NCI-H226 (cell line): Measurements from ENCODE around the gene HOXC12.

Source experiments
- DNase-seq: peaks from one replicate; pipeline ENCODE4 v3.0.0-alpha.2; 2015

Gene HOXC12

DNA sequence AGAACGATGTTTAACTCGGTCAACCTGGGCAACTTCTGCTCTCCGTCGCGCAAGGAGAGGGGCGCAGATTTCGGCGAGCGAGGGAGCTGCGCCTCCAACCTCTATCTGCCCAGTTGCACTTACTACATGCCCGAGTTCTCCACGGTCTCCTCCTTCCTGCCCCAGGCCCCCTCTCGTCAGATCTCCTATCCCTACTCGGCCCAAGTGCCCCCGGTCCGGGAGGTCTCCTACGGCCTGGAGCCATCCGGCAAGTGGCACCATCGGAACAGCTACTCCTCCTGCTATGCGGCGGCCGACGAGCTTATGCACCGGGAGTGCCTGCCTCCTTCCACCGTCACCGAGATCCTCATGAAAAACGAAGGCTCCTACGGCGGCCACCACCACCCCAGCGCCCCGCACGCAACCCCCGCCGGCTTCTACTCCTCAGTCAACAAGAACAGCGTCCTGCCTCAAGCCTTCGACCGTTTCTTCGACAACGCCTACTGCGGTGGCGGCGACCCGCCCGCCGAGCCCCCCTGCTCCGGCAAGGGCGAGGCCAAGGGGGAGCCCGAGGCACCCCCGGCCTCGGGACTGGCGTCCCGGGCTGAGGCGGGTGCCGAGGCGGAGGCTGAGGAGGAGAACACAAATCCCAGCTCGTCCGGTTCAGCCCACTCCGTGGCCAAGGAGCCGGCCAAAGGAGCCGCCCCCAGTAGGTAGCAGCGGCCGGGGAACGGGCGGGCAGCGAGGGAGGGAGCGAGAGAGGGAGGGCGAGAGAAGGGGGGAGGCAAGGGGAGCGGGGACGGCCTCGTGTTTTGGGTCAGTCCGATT, 18.7 kb downstream of the HOXC12 start:
- DNase-seq: no peak

DNA sequence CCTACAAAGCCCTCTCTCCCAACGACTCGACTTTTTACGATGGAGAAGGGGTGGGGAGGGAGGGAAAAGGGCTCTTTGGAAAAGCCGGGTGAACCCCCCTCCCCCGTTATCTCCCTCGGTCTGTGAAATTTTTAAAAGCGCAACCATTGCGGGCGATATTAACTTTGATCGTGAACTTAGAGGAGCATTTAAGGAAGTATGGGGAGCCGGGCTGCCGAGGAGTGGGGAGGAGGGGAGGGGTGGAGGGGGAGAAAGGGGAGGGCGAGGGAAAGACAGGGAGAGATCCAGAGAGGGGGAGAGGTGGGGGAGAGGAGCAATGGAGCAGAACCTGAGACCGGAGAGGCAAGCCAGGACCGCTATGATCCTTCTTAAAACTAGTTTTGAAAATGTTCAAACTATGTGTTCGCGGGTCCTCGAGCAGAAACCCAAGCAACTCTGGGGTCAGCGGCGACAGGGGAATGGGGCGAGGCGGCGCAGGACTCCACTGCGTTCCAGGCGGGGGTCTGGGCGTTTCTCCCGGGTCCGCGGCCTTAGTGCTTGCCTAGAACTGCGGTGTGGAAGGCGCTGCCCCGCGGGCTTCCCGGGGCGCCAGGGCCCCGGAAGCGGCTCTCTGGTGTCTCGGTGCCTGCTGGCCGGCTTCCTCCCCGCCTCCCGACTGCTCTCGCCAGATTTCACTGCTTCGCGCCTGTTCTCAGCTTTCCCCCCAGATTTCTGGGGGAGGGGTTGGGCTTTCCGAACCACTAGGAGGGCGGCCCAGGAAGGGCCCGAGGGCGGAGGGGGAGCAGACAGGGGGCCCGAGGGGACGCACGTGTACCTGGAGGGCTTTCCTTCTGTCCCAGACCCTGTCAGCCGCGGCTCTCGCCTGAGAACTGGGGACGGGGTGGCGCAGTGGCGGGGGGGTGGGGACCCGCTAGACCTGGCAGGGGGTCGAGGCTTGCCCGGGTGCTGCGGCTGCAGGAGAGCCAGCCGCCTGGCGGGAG, 19.7 kb downstream of the HOXC12 start, which contains the start of gene HOTAIR:
HOTAIR (minus strand) TSS at position 871 of the 980 bp plus-strand sequence.
- DNase-seq: no peak

DNA sequence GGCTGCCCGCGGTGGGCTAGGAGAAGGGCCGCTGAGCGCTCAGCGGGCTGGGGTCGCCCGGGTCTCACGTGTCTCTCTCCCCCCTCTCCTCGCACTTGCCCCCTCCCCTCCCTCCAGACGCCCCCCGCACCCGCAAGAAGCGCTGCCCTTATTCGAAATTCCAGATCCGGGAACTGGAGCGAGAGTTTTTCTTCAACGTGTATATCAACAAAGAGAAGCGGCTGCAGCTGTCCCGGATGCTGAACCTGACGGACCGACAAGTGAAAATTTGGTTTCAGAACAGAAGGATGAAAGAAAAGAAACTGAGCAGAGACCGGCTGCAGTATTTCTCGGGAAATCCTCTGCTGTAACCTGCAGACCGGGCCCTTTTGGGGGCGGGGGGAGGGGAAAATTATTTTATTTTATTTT, 20.4 kb downstream of the HOXC12 start:
- no peak for DNase-seq

DNA sequence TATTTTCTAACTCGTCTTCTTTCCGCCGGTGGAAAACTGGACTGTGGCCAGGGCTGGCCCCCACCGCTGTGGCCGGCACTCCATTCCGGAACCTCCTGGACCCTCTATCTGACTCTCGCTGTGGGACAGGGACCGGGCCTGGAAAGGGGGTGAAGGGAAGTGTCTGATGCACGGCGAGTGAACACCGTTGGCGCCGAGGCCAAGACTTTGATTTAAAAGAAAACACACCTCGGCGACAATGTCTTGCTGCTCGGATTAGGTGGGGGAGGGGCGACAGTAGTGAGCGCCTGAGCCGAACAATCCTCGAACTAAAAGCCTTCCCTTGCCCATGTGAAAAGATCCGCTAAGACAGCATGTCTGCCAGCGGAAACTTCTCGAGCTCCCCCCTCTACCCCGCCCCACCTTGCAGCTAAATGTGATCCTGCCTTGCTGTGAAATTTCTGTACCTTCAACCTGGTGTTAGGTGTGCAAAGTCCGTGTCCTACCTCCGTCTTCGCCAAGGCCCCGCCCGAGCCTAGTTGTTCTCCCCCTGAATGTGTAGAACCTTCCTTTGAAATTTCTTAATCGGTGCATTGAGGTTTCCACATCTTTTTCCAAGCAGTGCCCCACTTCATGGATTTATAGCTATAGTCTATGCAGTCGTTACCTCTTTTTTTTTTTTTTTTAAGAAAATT, 20.9 kb downstream of the HOXC12 start:
- no peak for DNase-seq

DNA sequence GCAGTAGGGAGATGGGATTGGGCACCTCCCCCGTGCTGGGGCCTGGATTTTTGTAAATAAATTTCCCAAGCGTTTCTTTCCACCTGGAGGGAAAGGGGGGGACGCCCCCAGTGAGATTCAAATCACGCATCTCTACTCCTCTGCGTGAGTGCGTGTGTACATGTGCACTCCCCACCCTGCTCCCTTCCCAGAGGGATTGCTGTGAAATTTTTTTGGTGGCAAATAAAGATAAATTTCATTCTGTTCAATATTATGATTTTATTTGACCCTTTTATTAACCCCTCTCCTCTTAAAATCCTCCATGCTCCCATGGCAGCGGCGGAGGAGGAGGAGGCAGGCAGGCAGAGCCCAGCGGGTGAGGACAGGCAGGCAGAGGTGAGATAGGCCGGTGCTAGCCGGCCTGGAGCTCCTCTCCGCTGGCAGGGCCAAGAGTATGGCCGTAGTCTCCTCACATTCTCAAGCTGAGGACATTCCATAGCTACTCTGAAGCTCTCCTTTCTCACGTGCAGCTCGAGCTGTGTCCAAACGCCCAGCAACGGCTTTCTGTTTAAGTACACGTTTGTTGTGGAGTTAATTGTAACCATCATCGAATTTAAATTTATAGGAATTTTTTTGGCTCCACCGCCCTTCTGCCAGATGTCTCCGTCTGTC, 21.6 kb downstream of the HOXC12 start:
- no peak for DNase-seq

DNA sequence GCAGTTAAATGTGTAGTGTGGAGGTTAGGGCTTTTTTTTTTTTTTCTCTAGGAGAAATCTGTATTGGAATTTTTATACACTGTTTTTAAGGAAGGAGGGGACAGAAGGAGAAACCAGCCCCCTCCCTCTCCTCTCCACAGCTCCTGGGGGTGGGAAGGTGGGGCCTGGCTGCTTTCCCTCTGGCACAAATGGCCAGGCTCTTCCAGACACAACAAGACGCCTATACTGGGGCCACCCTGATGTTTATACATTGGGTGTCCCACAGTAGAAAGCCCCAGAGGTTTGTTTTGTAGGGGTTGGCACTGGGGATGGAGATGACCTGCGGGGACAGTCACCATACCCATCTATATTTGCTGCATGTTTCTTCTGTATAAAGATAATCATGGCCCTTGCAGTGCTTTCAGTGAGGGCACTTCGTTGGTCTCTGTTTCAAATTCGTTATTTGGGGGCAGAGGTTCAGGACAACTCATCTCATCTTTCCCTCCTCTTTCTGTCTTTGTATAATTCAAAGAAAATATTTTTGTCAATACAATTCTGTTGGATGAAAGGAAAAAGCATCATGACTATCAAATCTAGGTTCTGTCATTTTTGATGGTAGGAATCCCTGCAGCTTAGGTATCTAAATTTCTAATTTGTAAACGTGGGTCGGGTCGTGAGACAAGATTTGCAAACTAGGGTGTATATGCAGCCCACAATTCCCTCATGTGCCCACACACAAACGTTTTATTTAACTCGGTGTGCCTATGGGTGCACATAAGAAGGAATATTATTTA, 22.3 kb downstream of the HOXC12 start:
- DNase-seq: no peak

DNA sequence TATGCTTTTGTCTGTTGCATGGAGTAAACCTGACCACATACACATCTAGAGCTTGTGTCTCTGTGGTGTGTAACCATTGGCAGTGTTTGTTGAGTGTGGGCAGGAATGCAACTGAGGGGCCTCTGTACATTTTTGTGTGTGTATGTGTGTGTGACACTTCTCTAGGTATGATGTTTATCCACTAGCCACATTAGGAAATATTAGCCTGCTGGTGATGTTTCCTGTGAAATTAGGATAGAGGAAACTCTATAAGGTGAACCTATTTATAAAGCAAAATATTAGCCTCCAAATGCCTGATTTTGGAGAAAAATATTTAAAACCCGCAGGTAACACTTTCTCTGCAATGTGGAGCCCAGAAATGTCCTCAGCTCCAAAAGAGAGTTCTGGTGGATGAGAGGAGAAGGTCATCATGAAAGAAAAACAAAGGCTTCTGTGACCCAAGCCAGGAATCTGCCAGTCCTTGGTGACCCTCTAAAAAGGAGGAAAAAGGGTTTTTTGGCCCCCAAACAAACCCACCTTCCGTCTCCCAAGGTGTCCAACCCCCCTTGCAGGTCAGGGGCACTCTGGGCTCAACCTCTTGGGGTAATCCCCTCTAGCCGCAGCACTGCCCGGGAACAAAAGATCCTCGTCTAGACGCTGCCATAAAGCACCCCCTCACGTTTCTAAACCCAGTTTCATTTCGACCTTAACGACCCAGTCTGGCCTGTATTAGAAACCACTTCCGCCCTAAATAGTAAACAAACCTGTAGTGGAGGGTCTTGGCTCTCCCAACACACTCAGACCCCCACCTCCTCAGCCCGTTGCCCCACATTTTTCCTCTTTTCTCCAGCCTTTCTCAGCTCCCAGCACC, 23.1 kb downstream of the HOXC12 start:
- no peak for DNase-seq

DNA sequence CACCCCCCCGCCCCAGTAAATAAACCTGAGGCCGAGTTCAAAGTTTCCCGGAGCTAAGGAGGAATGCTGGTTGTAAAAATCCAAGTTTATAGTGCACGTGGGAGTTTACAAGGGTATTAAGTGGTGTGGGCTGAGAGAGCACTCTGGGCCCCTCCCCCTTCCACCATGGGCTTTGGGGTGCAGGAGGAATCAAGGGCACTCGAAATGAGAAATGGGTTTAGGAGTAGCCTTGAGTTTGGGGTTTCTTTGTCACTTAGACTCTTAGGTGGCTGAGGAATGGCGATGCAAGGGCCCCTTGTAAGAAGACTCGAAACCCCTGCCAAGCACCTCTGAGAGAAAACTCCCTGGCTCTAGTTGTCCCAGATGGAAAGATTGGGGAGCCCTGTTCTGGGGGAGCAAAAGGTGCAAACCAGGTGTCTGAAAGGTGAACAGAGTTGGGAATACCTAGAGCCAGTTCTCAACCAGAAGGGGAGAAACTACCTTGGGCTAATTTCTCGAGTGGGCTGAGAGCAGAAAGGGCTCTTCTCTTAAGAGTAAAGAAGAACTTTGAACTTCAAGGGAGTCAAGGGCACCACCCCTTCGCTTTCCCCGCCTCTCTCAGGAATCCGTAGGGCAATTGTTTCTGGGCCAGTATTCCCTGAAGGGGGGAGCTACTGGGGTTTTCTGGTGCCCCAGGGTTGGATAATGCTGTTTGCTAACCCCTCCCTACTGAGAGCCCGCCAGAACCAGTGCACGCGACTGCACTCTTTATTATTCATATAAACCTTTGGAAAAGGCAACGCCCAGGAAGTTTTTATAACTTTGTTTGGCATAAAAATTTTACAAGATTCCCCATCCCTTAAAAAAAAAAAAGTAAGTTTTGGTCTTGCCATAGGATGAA, 24.0 kb downstream of the HOXC12 start:
- DNase-seq: no peak

DNA sequence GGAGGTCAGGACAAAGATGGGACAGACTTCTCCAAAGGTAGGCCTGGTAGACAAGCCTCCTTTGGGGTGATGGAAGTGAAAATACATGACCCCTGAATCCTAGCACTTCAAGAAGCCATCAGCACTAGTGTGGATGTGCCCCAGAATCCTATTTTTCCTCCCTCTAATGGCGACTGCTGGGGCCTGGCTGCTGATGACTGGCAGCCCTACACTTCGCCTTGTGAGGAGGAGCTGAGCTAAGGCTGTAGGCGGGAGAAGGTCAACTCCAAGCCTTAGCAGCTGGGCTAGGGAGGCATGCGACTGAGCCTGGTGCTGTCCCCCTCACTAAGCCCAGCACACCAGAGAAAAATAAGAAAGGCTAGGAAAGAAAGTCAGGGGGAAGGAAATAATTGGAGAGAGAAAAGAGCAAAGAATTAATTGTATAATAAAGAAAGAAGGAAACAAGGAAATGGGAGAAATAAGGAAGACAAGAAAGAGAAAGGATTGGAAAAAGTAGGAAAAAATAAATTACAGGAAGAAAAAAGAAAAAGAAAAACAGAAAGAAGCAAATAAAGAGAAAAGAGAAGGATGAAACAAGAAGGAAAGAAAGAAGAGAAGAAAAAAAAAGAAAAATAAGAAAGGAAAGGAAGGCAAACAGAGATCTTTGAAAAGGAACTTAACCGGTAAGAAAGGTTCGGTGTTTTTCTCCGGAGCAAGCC, 25.6 kb downstream of the HOXC12 start:
- no peak for DNase-seq

DNA sequence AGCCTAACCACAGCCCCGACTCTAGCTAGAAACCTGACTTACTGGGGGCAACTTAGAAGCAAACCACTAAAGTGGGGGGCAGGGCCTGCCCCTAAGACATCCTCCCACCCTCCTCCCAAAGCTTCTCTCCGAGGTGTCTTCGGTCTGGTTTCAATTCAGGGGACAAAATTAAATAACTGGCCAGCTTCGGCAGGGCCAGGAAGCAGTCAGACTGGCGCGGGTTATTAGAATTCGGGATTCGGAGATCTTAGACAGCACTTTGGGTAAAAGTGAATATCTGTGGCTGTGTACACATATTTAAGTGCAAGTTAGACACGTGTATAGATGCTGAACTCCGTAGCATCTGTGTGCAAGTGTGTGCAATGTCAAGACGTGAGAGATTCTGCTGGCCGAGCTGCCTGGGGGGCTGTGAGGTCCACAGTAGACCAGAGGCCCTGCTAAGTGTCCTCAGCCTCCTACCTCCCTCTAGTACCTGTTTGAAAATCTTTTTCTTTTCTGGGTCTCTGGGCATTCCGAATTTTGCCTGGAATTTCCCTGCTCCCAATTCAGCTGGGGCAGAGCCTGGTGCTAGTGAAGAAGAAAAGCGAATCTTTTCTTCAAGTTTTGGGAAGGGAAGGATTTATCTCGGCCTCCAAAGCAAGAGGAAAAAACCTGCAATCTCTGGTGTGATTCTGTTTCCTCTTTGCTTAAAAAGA, 26.2 kb downstream of the HOXC12 start:
- DNase-seq: no peak

DNA sequence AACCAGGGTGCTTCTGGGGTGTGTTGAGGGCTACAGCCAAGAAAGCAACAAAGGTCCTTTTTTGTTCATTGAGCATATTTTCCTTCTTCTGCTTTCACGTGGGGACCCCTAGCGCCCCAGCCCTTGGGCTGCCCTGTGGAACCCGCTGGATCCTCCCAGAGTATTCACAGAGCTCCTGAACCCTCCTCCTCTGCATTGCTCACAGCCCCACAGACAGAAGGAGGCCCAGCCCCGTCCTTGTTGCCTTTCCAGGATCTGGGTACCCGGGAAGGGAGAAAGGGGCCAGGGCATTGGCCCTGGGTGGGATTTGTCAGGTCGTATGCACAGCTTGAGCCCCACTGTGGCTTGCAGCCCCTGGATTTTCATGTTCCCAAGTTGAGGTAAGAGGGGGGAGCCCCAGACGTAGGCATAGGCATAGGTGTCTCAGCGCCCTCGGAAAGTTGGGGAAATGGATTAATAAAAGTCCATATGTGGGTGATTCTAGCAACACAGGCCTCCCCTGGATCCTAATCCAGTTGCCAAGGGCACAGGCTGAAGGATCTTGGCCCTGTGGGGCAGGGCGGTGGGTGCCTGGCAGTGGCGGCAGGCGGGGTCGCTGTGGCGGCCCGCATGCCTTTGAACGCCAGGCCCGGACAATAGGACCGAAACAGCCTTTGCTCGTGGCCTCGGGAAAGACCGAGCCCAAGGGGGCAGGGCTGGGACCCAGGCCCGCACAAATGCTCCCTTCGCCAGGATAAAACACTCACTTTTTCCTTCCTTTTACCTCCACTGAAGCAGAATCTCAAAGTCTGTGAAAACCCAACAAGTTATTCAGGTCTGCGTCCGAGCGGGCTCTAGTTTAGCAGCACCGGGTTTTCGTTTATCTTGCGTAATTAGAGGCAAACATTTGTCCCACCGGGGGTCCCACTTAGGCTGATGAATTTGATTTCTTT, 27.2 kb downstream of the HOXC12 start:
- DNase-seq: no peak

DNA sequence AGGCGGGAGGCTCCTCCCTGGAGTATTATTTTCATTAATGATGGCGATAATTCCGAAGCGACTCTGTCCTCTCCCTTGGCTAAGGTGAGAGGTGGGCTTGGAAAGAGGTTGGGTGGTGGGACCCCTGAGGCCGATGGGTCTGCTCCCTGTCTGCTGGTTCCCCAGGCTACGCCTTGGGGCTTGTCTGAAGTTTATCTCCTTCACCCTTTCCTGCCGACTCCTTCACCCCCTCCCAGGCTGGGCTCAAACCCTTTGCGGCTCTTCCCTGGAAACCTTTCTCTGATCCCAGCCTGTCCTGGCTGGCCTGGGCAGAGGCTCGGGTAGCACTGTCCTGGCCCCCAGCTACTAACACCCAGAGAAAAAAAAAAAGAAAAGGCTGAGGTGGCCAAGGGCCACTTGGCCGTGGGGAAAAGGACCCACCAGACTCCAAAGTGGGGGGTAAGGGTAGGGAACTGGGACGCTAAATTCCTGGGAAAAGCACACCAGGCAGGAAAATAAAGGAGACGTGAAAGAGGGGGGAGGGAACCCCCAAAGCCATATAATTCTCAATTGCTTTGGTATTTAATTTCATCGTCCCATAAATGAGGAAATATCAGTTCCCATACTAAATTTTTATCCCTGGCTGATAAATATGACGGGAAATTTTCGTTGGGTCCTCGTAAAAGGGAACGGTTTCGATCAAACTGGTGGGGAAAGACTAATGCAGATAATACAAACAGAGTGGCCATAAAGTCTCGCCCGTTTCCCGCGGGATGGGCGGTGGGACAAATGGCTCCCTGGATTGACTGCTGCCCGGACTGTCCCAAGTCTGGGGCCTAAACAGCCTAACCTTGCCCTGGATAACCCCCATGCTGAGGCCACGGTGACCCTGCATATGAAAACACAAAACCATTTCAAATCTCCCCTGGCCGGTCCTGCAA, 28.2 kb downstream of the HOXC12 start:
- DNase-seq: no peak

DNA sequence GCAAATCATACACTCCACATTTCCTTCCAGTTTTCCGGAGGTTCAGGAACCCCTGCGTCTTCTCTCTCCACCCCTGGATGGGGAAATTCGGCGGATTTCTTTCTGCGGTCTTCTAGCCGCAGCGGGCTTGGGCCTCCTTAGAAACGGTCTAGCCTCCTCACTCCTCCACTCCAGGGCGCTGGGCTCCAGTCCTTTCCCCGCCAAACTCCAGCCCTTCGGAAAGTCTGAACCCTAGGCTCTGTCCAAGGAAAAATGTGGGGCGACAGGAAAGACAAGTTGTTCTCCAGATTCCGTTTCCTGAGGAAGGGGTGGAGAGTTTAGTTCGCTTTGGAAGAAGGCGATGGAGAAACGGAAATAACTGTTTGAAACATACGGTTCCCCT, 28.9 kb downstream of the HOXC12 start:
- no peak for DNase-seq

DNA sequence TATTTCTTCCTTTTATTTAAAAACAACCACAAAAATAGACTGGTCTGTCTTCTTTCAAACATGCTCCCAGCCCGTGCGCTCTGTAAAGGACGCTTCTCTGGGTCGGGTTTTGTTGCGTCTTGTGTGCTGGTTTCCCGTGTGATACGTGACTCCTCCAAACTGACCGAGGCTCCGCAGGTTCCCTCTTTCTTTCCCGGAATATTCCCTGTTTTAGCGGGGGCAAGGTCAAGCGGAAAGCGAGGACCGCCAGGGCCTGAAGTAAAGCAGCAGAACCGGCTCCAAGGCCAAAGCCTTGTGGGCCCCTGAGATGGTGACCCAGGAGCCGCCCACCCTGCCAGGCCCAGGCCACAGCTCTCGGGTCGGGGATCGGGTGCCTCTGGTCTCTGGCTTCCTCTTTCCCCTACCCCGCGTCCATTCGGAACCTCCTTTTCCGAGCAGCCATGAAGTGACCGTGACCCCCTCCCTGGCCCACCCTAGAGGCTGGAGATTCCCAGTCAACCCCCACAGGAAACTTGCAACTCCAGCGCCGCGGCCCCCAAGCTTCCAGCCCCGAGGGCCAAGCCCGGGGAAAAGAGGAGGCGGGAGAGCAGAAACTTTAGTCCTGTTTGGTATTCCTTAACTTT, 29.4 kb downstream of the HOXC12 start:
- DNase-seq: no peak

DNA sequence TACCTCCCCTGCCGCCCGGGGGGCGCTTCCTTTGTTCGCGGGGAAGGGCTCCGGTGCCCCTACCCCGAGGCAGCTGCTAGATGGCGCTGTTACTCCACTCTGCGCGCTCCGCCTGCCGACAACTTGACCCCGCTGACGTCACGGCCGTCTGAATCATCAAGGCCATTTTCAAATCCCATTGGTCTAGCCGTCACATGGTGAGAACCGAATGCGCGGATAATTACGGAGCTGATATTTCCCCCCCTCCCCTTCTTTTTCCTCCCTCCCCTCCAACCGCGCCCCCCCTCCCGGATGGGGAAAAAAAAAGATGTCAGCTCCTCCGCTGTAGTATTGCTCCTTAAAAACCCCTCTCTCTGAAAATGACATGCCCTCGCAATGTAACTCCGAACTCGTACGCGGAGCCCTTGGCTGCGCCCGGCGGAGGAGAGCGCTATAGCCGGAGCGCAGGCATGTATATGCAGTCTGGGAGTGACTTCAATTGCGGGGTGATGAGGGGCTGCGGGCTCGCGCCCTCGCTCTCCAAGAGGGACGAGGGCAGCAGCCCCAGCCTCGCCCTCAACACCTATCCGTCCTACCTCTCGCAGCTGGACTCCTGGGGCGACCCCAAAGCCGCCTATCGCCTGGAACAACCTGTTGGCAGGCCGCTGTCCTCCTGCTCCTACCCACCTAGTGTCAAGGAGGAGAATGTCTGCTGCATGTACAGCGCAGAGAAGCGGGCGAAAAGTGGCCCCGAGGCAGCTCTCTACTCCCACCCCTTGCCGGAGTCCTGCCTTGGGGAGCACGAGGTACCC, 30.4 kb downstream of the HOXC12 start, which contains the start of gene HOXC10:
HOXC10 (plus strand) TSS at position 246 of the 791 bp plus-strand sequence; CDS start at position 360, 114 bp downstream.
- peak; percentile 83 for DNase-seq
